GM21529 (cell line): Measurements from ENCODE around the gene C2orf42.
"Not testable (repeated sequence)": the region's sequence is repeated elsewhere in the genome, so short reads cannot be mapped to it uniquely, and the experiment has no call there.

ENCODE experiments used
- ATAC-seq: cut with Tn5 transposase; IDR thresholded peaks from one replicate; pipeline ENCODE4 v1.9.1; 2021; ENCODE audit not compliant: unreplicated experiment

The C2orf42 gene

GRCh38 chr2:70132244-70133126, 58.3 kb downstream of the C2orf42 start:
- ATAC-seq = peak; percentile 53

- ATAC-seq = not testable (repeated sequence)
These were observed 59.3 kb downstream of the C2orf42 start for GRCh38 chr2:70131344-70132143.

DNA sequence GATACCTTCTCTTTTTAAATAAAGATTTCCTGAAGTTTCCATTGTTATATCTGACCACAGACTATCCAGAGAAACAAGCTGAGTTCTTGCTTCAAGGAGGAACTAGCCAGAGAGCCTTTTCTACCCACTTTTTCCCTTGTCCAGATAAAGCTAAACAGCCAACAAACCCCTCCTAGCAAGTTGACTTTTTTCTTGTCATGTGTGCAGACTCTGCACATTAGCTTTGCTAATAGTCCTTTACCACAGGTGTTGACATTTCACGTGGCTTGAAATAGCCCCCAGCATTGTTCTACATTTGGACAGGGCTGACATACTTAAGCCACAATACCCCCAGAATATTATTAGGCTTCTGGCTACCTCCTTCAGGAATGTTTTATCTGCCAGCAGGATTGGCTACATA, 62.8 kb downstream of the C2orf42 start:
- no peak for ATAC-seq

DNA sequence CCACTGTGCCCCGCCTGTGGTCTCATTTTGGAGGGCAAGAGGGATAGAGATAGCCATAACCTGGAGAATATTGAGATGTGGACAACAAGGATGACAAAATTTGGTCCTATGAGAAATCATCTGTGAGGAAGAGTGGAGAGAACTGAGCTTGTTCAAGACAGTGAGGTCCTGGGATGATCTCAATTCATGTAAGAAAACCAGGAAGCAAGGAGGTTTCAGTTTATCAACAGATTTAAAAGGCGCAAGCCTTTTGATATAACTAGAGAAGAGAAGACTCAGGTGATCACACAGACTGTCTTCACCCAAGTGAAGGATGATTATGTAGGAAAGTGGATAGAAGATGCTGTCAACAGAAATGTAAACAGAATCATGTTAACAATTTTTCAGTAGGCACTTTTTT, 64.4 kb downstream of the C2orf42 start:
- ATAC-seq = no peak

- no peak for ATAC-seq
These were observed 65.3 kb downstream of the C2orf42 start for GRCh38 chr2:70125498-70125898.

DNA sequence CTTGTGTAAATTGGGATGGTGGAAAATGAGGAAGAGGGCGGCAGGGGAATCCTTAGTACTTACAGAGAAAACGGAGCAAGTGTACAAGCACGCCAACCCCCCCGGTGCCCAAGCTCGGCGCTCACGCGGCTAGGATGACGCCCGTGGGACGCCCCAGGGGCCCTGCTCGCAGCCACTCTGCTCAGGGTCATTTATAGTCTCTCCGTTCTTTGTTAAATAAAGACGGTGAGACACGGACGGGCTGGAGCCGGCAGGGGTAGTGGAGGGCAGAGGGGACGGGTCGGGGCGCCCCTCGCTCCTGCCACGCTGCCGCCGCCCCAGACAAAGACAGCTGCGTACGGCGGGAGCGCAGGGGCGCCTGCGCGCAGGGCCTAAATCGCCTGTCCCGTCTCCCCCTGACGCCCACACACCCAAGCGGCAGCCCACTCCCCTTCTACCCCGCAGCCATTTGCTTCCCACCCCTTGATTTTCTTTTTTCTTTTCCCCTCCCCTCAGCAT, 65.8 kb downstream of the C2orf42 start:
- ATAC-seq = peak; percentile 33

DNA sequence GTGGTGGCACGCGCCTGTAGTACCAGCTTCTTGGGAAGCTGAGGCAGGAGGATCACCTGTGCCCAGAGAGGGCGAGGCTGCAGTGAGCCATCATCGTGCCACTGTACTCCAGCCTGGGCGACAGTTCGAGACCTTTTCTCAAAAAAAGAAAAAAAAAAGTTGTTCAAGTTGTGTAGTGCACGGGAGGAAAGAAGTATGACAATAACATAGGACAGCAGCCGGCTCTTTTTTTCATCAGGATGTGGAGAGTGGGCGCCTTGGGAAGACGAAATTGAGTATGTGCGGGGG, 67.0 kb downstream of the C2orf42 start:
- no peak for ATAC-seq

GRCh38 chr2:70123051-70123828, 67.6 kb downstream of the C2orf42 start:
- ATAC-seq = no peak

- ATAC-seq = no peak
These were observed 68.3 kb downstream of the C2orf42 start for GRCh38 chr2:70122470-70122869.

- no peak for ATAC-seq
These were observed 69.0 kb downstream of the C2orf42 start for GRCh38 chr2:70121627-70122372.

- ATAC-seq = no peak
These were observed 71.9 kb downstream of the C2orf42 start for GRCh38 chr2:70118798-70119454.

DNA sequence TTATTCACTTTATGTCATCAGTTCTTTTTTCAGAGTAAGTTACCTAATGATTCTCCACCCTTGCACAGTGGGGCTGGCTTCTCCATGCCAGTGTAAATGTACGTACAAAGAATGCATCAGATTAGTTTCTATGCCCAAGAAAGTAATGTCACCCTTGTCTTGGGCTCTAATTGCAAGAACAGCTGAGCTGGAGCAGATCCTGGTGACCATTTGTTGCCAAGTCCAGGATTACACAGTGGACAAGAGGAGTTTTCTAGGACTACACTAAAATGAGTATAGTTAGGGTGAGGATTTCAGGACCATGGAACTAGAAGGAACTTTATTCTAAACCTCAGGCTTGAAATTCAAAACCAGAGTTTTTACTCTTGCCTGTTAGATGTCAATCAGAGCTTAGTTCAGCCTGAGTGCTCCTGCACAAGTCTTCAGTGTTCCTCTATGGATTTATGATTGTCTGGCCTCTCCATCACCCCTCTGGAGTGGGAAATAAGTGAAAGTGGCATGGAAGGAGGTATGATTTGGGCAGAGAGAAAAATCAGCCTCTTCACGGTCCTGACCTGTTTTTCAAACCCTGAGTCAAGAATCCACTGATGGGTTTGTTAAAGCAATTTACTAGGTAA, 73.8 kb downstream of the C2orf42 start:
- no peak for ATAC-seq

DNA sequence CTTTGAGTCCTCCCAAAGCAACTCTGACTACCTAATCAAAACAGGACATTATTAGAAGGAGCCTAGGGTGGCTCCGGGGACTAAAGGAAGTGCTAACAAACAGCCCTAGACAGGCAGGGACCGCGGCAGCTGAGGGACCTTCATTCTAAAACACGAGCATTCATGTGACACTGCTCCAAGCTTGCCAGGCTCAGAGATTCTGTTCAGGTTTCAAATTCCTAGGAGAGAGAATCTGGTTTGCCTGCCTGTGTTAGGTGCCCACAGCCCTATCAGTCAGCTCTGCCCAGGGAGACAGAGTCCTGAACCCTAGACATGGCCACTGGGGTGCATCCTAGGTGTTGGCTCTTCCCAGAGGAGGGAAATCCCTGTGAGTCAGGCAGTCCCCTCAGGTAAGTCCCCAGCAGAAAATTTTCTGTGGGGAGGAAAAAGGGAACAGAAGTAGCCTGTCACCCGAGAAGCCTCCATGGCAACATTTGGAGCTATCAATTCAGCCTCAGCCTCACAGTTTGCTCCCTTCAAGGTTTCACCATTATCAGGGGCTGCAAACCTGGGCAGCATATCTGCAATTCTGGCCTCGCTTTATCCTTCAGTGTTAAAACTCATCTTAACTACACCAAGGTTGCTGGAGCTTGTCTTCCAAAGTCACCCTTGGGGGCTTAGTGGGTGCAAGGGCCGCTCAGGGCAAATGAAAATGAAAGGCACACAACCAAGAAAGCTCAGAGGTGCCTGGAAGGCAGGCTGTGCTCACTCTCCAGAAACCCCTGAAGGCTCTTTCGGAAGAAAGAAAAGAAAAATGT, 75.0 kb downstream of the C2orf42 start:
- ATAC-seq = peak; percentile 65

- ATAC-seq = no peak
These were observed 77.3 kb downstream of the C2orf42 start for GRCh38 chr2:70113359-70114070.

DNA sequence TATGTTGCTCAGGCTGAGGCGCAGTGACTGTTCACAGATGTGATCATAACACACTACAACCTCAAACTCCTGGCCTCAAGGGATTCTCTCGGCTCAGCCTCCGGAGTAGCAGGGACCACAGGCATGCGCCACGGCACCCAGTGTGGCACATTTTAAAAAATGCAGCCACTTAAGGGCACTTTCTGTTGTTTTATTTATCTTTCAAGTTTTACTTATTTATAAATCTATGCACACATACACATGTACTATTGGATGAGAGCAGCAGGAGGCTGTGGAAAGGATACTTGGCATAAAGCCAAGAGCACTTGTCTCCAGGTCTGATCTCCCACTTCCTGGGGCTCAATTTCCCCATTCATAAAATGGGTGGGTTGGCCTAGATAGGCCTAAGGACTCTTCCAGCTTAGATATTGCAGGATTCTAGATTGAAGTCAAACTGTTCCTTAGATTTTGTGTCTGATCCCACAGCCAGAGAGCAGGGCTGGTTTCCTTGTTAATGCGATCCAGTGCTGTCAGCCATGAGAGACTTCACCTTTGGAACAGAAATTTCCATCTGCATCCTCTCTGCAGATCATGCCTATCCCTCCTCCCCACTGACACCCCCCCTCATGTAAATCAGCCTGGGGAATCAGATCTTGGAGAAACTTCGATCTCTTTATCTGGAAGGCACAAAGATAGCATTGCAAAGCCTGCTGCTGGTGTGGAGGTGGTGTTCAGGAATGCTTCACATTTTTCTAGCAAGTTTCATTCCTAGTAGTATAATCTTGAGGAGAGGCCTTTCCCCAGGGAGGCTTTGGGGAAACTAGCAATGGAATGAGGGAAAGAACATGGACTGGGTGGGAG, 78.8 kb downstream of the C2orf42 start:
- no peak for ATAC-seq

DNA sequence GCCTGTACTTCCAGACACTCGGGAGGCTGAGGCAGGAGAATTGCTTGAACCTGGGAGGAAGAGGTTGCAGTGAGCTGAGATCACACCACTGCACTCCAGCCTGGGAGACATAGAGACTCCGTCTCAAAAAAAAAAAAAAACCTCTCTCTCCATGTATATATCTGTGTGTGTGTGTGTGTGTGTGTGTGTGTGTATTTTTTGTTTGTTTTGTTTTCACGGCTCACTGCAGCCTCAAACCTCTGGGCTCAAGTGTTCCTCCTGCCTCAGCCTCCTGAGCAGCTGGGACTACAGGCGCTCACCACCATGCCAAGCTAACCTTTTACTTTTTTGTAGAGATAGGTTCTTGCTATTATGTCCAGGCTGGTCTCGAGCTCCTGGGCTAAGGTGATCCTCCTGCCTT, 80.4 kb downstream of the C2orf42 start:
- not testable (repeated sequence) for ATAC-seq

DNA sequence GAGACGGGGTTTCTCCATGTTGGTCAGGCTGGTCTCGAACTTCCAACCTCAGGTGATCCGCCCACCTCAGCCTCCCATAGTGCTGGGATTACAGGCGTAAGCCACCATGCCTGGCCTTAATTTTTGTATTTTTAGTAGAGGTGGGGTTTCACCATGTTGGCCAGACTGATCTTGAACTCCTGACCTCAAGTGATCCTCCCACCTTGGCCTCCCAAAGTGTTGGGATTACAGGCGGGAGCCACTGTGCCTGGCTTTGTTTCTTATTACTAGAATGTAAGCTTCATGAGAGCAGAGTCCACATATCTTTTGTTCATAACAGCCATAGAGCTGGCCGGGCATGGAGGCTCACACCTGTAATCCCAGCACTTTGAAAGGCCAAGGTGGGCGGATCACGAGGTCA, 84.7 kb downstream of the C2orf42 start:
- ATAC-seq = not testable (repeated sequence)
